Measurements from ENCODE around the gene PSMA7. TPM values are rescaled to one million over a fixed set of nuclear protein-coding genes. Genes with fewer than 3 reads are reported as not detected.
A peak's percentile ranks its signal among the peaks of the same experiment; 100 is the strongest.

PSMA7 gene
- total and polyA plus RNA-seq, 2 of the 8 experiments (the other 6 are each of a cell fraction or from before 2014, with no cell fraction given) = 361 to 648 TPM

GRCh38 chr20:62135573-62136266 lies 7.5 kb downstream of the PSMA7 start:
- H3K79me1 ChIP-seq (ENCODE audit: low read depth, low read length) = peaks cover 1% of the 10 kb centered on the region
- H2BK12ac ChIP-seq (ENCODE audit: low read depth, low read length) = no peak overlapping the region
- ChIA-PET POLR2A (ENCODE audit: partially characterized antibody) (interaction anchor here (1.2 to 5.2 kb wide), 8 partner anchors 9 to 125 kb away, joined by 3 to 61 read pairs (median 7); partner anchors contain the start of genes LSM14B, MTG2, SS18L1 and TAF4), CTCF (ENCODE audit: partially characterized antibody) (interaction anchor here (0.6 to 5.3 kb wide), 27 partner anchors 10 to 221 kb away, joined by 3 to 57 read pairs (median 4); no protein-coding TSS in a partner anchor)
- H2AK5ac ChIP-seq (ENCODE audit: low read depth, low read length) = no peak overlapping the region
- no peaks in the 10 kb centered on the region for H3K23me2 ChIP-seq (ENCODE audit: low read depth, low read length)
- no peak overlapping the region for H2AFZ ChIP-seq (ENCODE audit: low read length)
- peaks cover 55 to 98% (median 80%) of the 10 kb centered on the region in 4 experiments for H3K36me3 ChIP-seq (ENCODE audit: control insufficient read depth in 2 of 4, insufficient read depth in 4 of 4, low read length in 3 of 4)
- H3K4me2 ChIP-seq (ENCODE audit: insufficient read depth in 1 of 2, low read depth in 2 of 2, low read length in 2 of 2) = no peak overlapping the region
- H3K9ac ChIP-seq (replicated peaks in 1 of 4; ENCODE audit: extremely low read depth in 1 of 4, low read depth in 3 of 4, low read length in 3 of 4) = no peak overlapping the region
- no peak overlapping the region for H4K5ac ChIP-seq (ENCODE audit: insufficient read length, low read depth, low read length)
- peak; percentile 39 for TF ChIP-seq POLR2AphosphoS5 (IDR thresholded peaks at IDR 0.05; ENCODE audit: low read depth, low read length)
- TF ChIP-seq NRF1 (IDR thresholded peaks at IDR 0.05; ENCODE audit: low read depth, low read length) = no peak
- no peak overlapping the region for H2BK15ac ChIP-seq (ENCODE audit: low read length)
- H3K27me3 ChIP-seq (replicated peaks in 1 of 4; ENCODE audit: control insufficient read depth in 3 of 4, extremely low read depth in 1 of 4, insufficient read depth in 3 of 4, low read length in 3 of 4) = no peaks in the 10 kb centered on the region
- WGBS, 2 experiments (ENCODE audit: extremely low coverage in 1 of 2, insufficient coverage in 1 of 2, insufficient read length in 1 of 2, insufficient replicate concordance in 2 of 2, low coverage in 1 of 2, low lambda C conversion rate in 2 of 2, missing lambda C conversion rate in 1 of 2) = 94% methylated on average over 8 of the region's 8 CpGs; no CpG with 5 or more reads in 1 of the 2 experiments
- no peak overlapping the region for H3K18ac ChIP-seq (ENCODE audit: extremely low read depth, low read length)
- H2BK20ac ChIP-seq (ENCODE audit: low read length) = no peak overlapping the region
- H3K27ac ChIP-seq (ENCODE audit: low read depth, low read length) = no peak overlapping the region
- no peak for FAIRE-seq
- H4K8ac ChIP-seq (ENCODE audit: extremely low read depth, insufficient read depth, low read length) = no peak overlapping the region
- no peaks in the 10 kb centered on the region for H3K9me3 ChIP-seq (ENCODE audit: insufficient read depth in 2 of 2, low read depth in 1 of 2, low read length in 1 of 2)
- H3K56ac ChIP-seq (replicated peaks; ENCODE audit: insufficient read length, low read depth, low read length) = no peak overlapping the region
- H3K23ac ChIP-seq (ENCODE audit: insufficient read length) = no peak overlapping the region
- H2BK5ac ChIP-seq (ENCODE audit: low read depth, low read length) = no peak overlapping the region
- peaks cover 5 to 27% of the 10 kb centered on the region in 2 experiments for H3K79me2 ChIP-seq (ENCODE audit: control insufficient read depth in 1 of 2, insufficient read depth in 2 of 2, low read length in 2 of 2)
- no peak overlapping the region for H3K4ac ChIP-seq (replicated peaks; ENCODE audit: insufficient read length, low read depth, low read length)
- H2BK120ac ChIP-seq (replicated peaks; ENCODE audit: low read depth, low read length) = no peak overlapping the region
- peaks cover 24 to 61% of the 10 kb centered on the region in 2 experiments for H4K20me1 ChIP-seq (replicated peaks in 1 of 2; ENCODE audit: control insufficient read depth in 1 of 2, insufficient read depth in 2 of 2, low read length in 2 of 2)
- no peak for DNase-seq (ENCODE audit: low read depth in 1 of 2, low spot score in 2 of 2)
- no peak overlapping the region for H3K14ac ChIP-seq (ENCODE audit: insufficient read length)
- no peak overlapping the region for H4K91ac ChIP-seq (replicated peaks; ENCODE audit: insufficient read length, low read length)
- no peaks in the 10 kb centered on the region for H3K4me1 ChIP-seq (replicated peaks in 1 of 4; ENCODE audit: control insufficient read depth in 3 of 4, insufficient read depth in 4 of 4, low read length in 3 of 4)
- no peak overlapping the region for H3K4me3 ChIP-seq (ENCODE audit: extremely low read depth in 1 of 4, insufficient read depth in 2 of 4, low read depth in 3 of 4, low read length in 4 of 4)
